ENCODE results near the gene UFSP1.

UFSP1 gene

DNA sequence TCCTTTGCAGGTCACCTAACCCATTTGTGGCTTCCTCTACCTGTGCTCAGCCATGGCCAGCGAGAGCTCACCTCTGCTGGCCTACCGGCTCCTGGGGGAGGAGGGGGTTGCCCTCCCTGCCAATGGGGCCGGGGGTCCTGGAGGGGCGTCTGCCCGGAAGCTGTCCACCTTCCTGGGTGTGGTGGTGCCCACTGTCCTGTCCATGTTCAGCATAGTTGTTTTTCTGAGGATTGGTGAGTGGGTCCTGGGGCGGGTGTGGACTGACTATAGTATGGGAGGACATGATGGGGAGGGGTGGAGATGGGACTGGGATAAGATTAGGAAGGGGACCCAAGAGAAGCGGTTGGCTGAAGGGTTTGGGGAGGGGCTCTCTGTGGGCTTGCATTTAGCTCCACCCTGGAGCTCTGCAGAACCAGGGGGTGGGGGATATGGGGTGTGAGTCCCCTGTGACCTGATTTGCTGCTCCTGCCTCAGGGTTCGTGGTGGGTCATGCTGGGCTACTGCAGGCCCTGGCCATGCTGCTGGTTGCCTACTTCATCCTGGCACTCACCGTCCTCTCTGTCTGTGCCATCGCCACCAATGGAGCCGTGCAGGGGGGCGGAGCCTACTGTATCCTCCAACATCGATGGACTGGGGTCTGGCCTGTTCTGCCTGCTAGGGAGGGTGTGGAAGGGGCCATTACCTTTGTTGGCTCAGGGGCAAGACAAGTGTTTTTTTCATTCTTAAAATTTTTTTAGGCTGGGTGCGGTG, 35.2 kb downstream of the UFSP1 start:
- H3K4me3 ChIP-seq (ENCODE audit: low read length) = no peak overlapping the region
- DNase-seq (ENCODE audit: low read depth) = no peak

DNA sequence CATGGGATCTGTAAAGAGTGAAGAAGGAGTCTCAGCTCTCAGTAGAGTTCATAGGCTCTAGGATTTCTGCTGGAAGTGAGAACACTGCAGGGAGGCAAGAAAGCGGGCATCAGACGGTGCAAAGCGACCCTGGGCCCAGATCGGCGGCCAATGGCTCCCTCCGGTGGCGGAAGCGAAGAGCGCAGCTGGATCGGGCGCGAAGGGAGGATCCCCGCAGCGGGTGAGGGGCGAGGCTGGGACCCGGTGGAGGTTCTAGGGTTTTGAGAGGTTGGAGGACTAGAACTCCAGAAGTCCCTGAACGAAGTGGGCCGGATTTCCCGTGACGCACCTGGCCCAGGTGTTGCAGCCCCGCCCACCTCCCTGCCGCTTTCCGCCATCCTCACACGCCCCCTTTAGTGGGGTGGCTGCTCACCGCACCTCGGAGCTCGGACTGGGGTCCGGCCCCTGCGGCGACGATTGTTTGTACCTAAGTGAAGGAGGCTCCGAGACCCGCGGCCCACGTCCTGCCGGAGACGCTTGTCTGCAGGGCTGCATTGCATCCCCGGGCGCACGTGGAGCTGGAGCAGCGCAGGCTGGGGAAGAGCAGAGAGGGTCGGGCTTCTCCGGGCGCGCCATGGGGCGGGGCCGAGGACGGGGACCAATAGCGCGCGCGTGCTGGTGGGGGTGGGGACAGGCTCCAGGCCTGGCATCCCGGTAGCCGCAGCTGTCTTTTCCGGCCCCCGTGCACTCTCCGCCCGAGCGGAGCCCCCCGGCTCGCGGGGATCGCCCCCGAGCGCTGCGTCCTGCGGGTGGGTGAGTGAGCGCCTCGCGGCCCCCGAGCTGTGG, 37.3 kb downstream of the UFSP1 start, which contains the start of gene SLC12A9:
SLC12A9 (plus strand) TSS at position 666 of the 825 bp plus-strand sequence. CDS start 1,485 bp downstream, outside the sequence.
- DNase-seq (ENCODE audit: low read depth) = peak; percentile 34
- peak within 1 kb of the TSS; percentile 66 for H3K4me3 ChIP-seq (ENCODE audit: low read length)
- TF ChIP-seq, protein P1, sequence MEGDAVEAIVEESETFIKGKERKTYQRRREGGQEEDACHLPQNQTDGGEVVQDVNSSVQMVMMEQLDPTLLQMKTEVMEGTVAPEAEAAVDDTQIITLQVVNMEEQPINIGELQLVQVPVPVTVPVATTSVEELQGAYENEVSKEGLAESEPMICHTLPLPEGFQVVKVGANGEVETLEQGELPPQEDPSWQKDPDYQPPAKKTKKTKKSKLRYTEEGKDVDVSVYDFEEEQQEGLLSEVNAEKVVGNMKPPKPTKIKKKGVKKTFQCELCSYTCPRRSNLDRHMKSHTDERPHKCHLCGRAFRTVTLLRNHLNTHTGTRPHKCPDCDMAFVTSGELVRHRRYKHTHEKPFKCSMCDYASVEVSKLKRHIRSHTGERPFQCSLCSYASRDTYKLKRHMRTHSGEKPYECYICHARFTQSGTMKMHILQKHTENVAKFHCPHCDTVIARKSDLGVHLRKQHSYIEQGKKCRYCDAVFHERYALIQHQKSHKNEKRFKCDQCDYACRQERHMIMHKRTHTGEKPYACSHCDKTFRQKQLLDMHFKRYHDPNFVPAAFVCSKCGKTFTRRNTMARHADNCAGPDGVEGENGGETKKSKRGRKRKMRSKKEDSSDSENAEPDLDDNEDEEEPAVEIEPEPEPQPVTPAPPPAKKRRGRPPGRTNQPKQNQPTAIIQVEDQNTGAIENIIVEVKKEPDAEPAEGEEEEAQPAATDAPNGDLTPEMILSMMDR (conservative IDR thresholded peaks at IDR 0.05; ENCODE audit: low read depth, low read length) = peak; percentile 86

More for the DNA sequence above, 35.2 kb downstream of the UFSP1 start:
- TF ChIP-seq, protein P1 (conservative IDR thresholded peaks at IDR 0.05; ENCODE audit: low read depth, low read length) = no peak

DNA sequence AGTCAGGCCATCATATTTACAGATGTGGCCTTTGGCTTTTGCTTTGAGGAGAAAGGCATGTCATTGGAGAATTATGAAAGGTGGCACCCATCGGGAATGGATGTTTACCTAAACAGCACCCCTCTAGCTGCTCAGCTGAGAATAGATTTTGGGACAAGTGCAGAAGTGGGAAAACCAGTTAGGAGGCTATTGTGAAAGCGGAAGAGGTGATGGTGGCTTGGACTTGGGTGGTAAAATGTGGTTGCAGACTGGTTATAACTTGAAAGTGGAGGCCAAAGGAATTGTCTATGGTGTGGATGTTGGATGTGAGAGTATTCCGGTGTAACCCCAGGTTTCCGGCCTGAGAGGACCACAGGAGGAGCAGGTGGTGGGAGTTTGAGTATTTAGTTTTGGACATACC, 42.2 kb downstream of the UFSP1 start:
- TF ChIP-seq, protein P1 (conservative IDR thresholded peaks at IDR 0.05; ENCODE audit: low read depth, low read length) = no peak
- no peak overlapping the region for H3K4me3 ChIP-seq (ENCODE audit: low read length)
- DNase-seq (ENCODE audit: low read depth) = no peak

DNA sequence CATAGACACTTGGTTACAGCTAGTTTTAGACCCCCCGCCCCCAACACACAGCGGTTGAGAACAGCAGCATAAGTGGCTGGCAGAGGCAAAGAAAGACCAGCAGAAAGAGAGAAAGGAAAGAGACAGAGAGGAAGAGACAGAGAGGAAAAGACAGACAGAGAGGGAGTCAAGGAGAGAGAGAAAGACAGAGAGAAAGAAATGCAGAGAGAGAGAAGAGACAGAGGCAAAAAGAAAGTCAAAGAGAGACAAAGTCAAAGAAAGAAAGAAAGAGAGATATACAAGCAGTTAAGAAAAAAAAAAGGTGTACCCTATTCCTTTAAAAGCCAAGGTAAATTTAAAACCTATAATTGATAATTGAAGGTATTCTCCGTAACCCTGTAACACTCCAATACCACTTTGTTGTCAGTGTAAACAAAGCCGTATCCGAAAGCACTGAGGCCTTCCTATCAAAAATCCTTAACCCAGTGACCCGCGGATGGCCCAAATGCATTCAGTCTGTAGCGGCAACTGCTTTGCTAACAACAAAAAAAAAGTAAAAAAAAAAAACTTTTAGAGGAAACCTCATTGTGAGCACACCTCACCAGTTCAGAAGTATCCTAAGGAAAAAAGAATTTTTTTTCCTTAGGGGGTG, 48.9 kb downstream of the UFSP1 start:
- TF ChIP-seq, protein P1 (conservative IDR thresholded peaks at IDR 0.05; ENCODE audit: low read depth, low read length) = no peak
- no peak overlapping the region for H3K4me3 ChIP-seq (ENCODE audit: low read length)
- no peak for DNase-seq (ENCODE audit: low read depth)

DNA sequence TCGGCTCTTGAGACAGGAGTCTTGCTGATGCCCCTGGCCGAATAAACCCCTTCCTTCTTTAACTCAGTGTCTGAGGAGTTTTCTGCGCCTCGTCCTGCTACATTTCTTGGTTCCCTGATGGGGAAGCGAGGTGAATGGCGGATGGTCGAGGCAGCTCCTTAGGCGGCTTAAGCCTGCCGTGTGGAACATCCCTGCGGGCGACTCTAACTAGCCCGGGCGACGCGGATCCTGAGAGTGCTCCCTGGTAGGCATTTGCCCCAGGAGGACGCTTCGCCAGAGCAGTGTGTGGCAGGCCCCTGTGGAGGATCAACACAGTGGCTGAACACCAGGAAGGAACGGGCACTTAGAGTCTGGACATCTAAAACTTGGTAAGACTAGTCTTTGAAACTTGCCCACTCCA, 50.2 kb downstream of the UFSP1 start:
- H3K4me3 ChIP-seq (ENCODE audit: low read length) = no peak overlapping the region
- TF ChIP-seq, protein P1 (conservative IDR thresholded peaks at IDR 0.05; ENCODE audit: low read depth, low read length) = no peak
- DNase-seq (ENCODE audit: low read depth) = no peak

All from retinal pigment epithelial cell (primary cell).